ENCODE data around the gene PDE10A.

- TF ChIP-seq SUZ12 (IDR thresholded peaks at IDR 0.05; ENCODE audit: extremely low read depth, insufficient read depth, insufficient read length) (no peak), YY1 (IDR thresholded peaks at IDR 0.05; ENCODE audit: insufficient read depth, insufficient read length) (no peak)
These were observed 29.1 kb upstream of the PDE10A start for GRCh38 chr6:165692106-165692653.

Measured in NT2/D1 (cell line).